Activated CD4-positive, alpha-beta T cell treated with anti-CD3 and anti-CD28 coated beads, Interleukin-2, amount 50 U/mL, for 4 hours (primary cell): Measurements from ENCODE around the gene BLOC1S1.

Experiments used
- DNase-seq, 2 experiments: peaks; one replicate each; pipeline ENCODE4 v3.0.0-alpha.2; 2020

BLOC1S1 gene

GRCh38 chr12:55728939-55729818 is 13.3 kb downstream of the BLOC1S1 start, which contains the start of gene CD63:
TSS of gene CD63 (minus strand) at chr12:55729009. CDS start at chr12:55728341, 668 bp downstream.
- peak; percentile 55 to 61 for DNase-seq

- DNase-seq = no peak
These were observed 14.3 kb downstream of the BLOC1S1 start for GRCh38 chr12:55729819-55730818.

GRCh38 chr12:55732288-55732687 is 16.4 kb downstream of the BLOC1S1 start:
- DNase-seq = no peak

GRCh38 chr12:55733021-55733555 is 17.2 kb downstream of the BLOC1S1 start:
- no peak for DNase-seq

- DNase-seq = no peak
These were observed 18.0 kb downstream of the BLOC1S1 start for GRCh38 chr12:55733858-55734257.

GRCh38 chr12:55734595-55734994 is 18.7 kb downstream of the BLOC1S1 start:
- no peak for DNase-seq

GRCh38 chr12:55736076-55736475 is 20.2 kb downstream of the BLOC1S1 start:
- DNase-seq = no peak

- peak; percentile 45 to 51 for DNase-seq
These were observed 21.1 kb downstream of the BLOC1S1 start for GRCh38 chr12:55736780-55737580.

GRCh38 chr12:55737581-55738122 is 21.8 kb downstream of the BLOC1S1 start:
- no peak for DNase-seq

GRCh38 chr12:55738123-55739024 is 22.5 kb downstream of the BLOC1S1 start:
- DNase-seq = peak; percentile 63

- DNase-seq = no peak
These were observed 23.2 kb downstream of the BLOC1S1 start for GRCh38 chr12:55739025-55739378.

GRCh38 chr12:55741931-55742680 is 26.3 kb downstream of the BLOC1S1 start:
- no peak for DNase-seq

GRCh38 chr12:55742719-55743405 is 27.0 kb downstream of the BLOC1S1 start, which contains the start of gene GDF11:
TSS of gene GDF11 (plus strand) at chr12:55743122. CDS start at chr12:55743317, 195 bp downstream.
- DNase-seq = peak; percentile 60 to 73

- DNase-seq = peak; percentile 21 to 33
These were observed 27.8 kb downstream of the BLOC1S1 start for GRCh38 chr12:55743406-55744339.

- DNase-seq = no peak
These were observed 28.6 kb downstream of the BLOC1S1 start for GRCh38 chr12:55744340-55745030.

- DNase-seq = no peak
These were observed 29.7 kb downstream of the BLOC1S1 start for GRCh38 chr12:55745361-55746173.
